Hematopoietic multipotent progenitor cell (in vitro differentiated cells): ENCODE results near the gene SLC39A11. TPM values are rescaled to one million over a fixed set of nuclear protein-coding genes. Genes with fewer than 3 reads are reported as not detected.
A peak's percentile ranks its signal among the peaks of the same experiment; 100 is the strongest.
"Not testable (repeated sequence)": the region's sequence is repeated elsewhere in the genome, so short reads cannot be mapped to it uniquely, and the experiment has no call there.

Source experiments
- DNase-seq, 3 donors: peaks; one replicate each; pipeline ENCODE4 v3.0.0-alpha.2; 2011 to 2015; ENCODE audit warnings: low read depth in 2 of 3, low spot score in 2 of 3
- total RNA-seq: library from RNA; depleted of rRNA; stranded (reverse); fragments of >200 nt; gene quantifications from one replicate; pipeline ENCODE4 v1.2.3, GENCODE V29; 2012

SLC39A11 gene
- total RNA-seq, 1 donor = 26.4 TPM

GRCh38 chr17:72646176-72646575, 446.3 kb downstream of the SLC39A11 start:
- no peak for DNase-seq

DNA sequence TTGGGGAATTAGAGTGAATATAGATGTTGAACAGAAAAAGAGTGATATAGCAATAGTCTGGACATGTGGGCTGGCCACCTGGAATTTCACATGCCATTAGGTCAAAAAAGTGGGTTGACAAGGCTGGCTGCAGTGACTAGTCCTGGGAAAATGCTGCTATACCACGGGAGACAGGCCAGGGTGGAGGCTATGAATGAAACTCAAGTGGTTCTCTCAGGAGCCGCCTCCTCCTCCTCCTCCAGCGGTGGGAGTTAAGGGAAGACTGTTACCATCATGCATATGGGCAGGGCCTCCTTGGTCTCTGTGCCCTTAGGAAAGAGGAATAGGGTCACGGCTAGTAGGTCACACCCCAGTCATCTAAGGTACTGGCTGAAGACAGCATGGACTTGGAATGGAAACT, 448.0 kb downstream of the SLC39A11 start:
- no peak for DNase-seq

GRCh38 chr17:72643575-72644216, 448.8 kb downstream of the SLC39A11 start:
- DNase-seq = no peak

- no peak for DNase-seq
Measured at GRCh38 chr17:72642720-72643119, 449.8 kb downstream of the SLC39A11 start.

GRCh38 chr17:72640415-72641165, 451.9 kb downstream of the SLC39A11 start:
- DNase-seq = no peak

- DNase-seq = no peak
Measured at GRCh38 chr17:72639711-72640110, 452.8 kb downstream of the SLC39A11 start.

DNA sequence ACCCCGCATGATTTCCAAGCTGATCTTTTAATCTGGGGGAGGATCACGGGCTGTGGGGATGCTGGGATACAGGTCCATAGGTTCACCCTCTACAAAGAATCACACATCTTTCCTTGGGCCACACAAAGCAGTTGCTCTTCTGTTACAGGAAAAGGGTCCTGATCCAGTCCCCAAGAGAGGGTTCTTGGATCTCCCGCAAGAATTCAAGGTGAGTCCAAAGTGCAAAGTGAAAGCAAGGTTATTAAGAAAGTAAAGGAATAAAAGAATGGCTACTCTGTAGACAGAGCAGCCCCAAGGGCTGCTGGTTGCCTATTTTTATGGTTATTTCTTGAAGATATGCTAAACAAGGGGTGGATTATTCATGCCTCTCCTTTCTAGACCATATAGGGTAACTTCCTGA, 453.6 kb downstream of the SLC39A11 start:
- not testable (repeated sequence) for DNase-seq

GRCh38 chr17:72635034-72635635, 457.4 kb downstream of the SLC39A11 start:
- no peak for DNase-seq

DNA sequence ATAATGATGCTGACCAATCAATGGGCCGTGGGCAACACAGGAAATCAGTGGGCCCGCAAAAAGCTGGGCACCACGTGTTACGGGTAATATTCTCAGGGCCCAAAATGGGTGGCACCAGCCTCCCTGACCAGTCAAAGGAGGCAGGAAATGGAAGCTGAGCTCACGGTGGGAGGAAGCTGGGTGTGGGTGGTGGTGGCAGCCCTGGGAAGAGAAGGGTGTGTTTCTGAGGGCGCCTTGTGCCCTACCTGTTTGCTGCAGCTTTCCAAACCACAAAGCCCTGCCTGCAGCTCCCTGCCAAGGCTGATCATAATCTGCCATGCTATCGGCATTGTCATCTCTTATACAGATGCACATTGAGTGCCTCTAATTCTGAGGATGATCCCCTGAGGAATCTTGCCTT, 457.9 kb downstream of the SLC39A11 start:
- DNase-seq = no peak

- no peak for DNase-seq
Measured at GRCh38 chr17:72631949-72632684, 460.4 kb downstream of the SLC39A11 start.

- DNase-seq = no peak
Measured at GRCh38 chr17:72631568-72631948, 460.9 kb downstream of the SLC39A11 start.

- DNase-seq = no peak
Measured at GRCh38 chr17:72624652-72625051, 467.8 kb downstream of the SLC39A11 start.

DNA sequence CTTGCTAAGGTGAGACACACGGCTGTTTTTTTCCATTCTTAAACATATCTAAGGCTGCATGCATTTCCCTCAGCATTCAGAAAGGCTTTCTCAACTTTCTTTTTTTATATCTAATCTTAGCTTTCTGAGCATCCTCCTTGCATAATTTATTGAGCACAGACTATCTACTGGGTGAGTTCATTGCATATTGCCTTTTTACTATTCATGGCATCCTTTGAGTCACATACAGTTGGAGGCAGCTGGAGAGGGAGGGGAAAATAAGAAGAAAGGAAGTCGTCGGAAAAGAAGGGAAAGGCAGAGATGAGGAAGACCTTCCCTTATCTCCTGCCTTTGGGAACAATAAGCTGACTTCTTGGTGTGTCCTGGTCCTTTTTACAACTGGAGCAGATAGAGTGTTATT, 468.3 kb downstream of the SLC39A11 start:
- DNase-seq = no peak

DNA sequence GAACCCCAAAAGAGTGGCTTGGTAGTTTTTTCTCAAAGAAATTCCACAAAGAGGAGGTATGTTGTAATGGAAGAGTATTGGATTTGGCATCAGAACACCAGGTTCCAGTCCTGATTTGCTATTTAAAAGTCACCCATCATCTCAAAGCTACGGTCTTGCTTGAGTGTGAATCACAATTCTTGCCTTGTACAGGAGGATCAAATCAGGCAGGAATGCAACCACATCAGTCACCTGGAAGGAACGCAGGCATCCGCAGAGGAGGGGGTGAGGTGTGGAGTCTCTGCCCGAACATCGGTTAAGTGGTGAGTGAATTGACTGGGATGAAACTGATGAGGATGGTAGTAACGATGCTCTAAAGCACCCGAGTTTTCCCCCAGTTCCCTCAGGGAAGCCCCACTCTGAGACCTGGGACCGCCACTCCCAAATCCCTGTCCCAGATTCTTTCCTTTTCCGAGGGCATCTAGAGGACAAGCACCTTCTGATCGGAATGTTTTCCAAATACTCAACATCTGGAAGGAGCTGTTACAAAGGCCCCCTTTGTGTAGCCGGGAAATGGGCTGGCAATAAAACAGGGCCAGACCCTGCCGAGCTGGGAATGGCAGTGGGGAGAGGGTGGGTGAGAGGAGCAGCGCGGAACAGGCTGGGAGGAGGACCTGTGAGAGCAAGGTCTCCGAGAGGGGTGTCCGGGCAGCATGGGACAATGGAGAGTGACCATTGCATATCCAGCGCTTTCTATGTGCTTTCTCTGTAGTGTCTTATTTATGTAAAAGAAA, 469.6 kb downstream of the SLC39A11 start:
- DNase-seq = no peak

DNA sequence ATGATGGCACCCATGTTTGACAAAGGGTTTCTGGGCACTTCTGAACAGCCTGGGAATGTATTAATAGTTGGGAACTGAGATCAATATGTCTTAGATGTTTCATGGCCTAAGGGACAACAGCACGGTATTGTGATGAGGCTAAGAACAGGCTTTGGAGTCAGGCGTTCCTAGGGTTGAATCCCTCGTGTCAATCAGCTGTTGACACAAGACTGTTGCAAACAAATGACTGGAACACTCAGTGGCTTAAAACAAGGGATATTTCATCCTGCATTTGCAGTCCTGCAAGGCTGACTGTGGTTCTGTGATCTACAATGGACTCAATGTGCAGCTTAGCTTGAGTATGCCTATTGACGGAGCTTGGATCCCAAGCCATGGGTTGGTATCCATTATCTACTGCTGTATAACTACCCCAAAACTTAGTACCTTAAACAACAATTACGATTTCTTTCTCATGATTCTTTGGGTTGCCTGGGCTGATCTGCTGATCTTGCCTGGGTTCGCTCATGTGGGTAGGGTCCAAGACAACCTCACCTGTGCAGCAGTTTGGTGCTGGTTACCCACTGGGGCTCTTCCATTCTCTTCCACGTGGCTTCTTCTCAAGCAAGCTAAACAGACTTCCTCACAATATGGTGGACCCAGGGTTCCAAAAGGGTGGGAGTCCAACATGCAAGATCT, 472.4 kb downstream of the SLC39A11 start:
- DNase-seq = no peak

GRCh38 chr17:72618001-72618509, 474.4 kb downstream of the SLC39A11 start:
- peak in 2 of 3 donors; percentile 22 to 40 for DNase-seq

DNA sequence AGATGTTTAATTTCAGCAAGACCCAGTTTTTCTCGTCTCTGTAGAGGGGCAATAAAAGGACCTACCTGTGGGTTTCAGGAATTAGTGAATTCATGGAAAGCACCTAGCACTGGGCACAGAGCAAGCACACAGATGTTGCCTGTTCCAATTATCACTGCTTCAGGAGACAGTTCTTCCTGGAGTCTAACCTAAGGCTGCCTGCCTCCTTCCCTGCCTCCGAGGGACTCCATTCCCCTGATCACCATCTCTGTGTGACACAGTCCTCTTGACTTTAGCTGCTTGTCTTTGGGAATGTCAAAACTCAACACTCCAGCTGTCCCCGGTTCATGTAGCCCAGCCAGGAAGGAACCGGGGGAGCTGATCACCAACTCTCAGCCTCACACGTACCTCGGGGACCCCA, 474.9 kb downstream of the SLC39A11 start:
- no peak for DNase-seq

DNA sequence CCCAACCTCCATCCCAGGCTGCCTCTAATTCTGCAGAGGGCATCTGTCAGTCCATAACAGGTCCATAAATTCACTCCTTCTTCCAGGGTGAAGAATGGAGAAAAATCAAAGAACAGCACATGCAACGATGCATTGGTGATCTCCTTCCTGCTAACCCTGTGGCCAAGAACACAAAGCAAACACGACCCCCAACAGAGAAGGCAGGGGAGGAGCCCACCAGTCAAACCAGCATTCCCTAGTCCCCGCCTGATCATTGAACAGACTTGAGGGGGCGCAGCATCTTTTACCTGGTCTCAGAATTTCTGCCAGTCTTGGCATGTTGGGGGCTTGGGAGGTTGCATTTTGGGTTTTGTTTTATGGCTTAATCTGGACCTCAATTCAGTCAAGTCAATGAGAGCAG, 476.0 kb downstream of the SLC39A11 start:
- DNase-seq = no peak

DNA sequence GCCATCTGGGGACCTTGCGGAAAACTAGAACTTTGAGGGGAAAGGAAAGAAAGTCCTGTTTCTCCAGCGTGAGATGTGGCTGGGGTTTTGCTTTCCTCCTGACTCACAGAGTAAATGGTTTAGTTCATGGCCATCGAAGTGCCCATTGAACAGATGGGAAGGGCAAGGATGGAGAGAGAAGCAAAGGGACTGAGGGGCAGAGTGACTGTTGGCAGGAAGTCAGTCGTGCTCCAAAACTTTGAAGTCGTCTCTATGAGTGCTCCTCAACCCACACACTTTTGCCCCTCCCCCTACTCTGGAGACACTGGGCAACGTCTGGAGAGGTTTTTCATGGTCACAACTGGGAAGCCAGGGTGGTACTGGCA, 476.9 kb downstream of the SLC39A11 start:
- no peak for DNase-seq
